Activated T-cell treated with anti-CD3 and anti-CD28 coated beads for 1 hour (primary cell): ENCODE measurements around the gene CPTP.
"Not testable (repeated sequence)": the region's sequence is repeated elsewhere in the genome, so short reads cannot be mapped to it uniquely, and the experiment has no call there.

ENCODE experiments used
- DNase-seq: peaks from one replicate; pipeline ENCODE4 v3.0.0-alpha.2; 2020; ENCODE audit warnings: low read depth

Gene CPTP

GRCh38 chr1:1365875-1366698 is 41.5 kb downstream of the CPTP start:
- DNase-seq, result no peak

GRCh38 chr1:1366699-1367066 is 42.1 kb downstream of the CPTP start:
- DNase-seq, result no peak

GRCh38 chr1:1367315-1367714 is 42.7 kb downstream of the CPTP start:
- no peak for DNase-seq

GRCh38 chr1:1370094-1370493 is 45.5 kb downstream of the CPTP start:
- DNase-seq, result not testable (repeated sequence)

GRCh38 chr1:1370771-1371300 is 46.2 kb downstream of the CPTP start:
- DNase-seq, result no peak

- no peak for DNase-seq
These were observed 46.8 kb downstream of the CPTP start for GRCh38 chr1:1371364-1371745.

- DNase-seq, result peak; percentile 73
These were observed 47.4 kb downstream of the CPTP start for GRCh38 chr1:1371746-1372711.

- DNase-seq, result no peak
These were observed 48.6 kb downstream of the CPTP start for GRCh38 chr1:1373051-1373814.

- no peak for DNase-seq
These were observed 49.4 kb downstream of the CPTP start for GRCh38 chr1:1373815-1374588.

- DNase-seq, result no peak
These were observed 50.0 kb downstream of the CPTP start for GRCh38 chr1:1374589-1374928.

GRCh38 chr1:1374929-1375662 is 50.5 kb downstream of the CPTP start, which contains the start of gene AURKAIP1:
TSS of gene AURKAIP1 (minus strand) at chr1:1375207. CDS start at chr1:1374756, 451 bp downstream.
- peak; percentile 86 for DNase-seq

- DNase-seq, result no peak
These were observed 52.1 kb downstream of the CPTP start for GRCh38 chr1:1376551-1377226.

- no peak for DNase-seq
These were observed 53.1 kb downstream of the CPTP start for GRCh38 chr1:1377540-1378205.
